Mesenteric fat pad (tissue), 1 donor: ENCODE results near the gene FOXR1. TPM values are rescaled to one million over a fixed set of nuclear protein-coding genes. Genes with fewer than 3 reads are reported as not detected.

Source experiments
- DNase-seq: peaks from one replicate; pipeline ENCODE4 v3.0.0-alpha.2; 2020; ENCODE audit warnings: low spot score
- microRNA-seq: library from miRNA; unstranded; fragments of <30 nt; microRNA quantifications from one replicate; pipeline ENCODE4 v1.2.0, GENCODE V29; 2020; ENCODE audit warnings: borderline number of aligned reads
- total RNA-seq: library from RNA; stranded (reverse); fragmentation: NEBNext Ultra II Directional; extraction: Animal tissue kit (Norgen Biotek cat#: 25700); gene quantifications from one replicate; pipeline ENCODE4 v1.2.1, GENCODE V29; 2021
- donor health status: DM: yes; HTN: yes; CAD: no.

FOXR1 gene
- total RNA-seq, 1 donor from 2014 or later = not detected

GRCh38 chr11:119025541-119025940, 54.0 kb downstream of the FOXR1 start:
- DNase-seq = no peak

DNA sequence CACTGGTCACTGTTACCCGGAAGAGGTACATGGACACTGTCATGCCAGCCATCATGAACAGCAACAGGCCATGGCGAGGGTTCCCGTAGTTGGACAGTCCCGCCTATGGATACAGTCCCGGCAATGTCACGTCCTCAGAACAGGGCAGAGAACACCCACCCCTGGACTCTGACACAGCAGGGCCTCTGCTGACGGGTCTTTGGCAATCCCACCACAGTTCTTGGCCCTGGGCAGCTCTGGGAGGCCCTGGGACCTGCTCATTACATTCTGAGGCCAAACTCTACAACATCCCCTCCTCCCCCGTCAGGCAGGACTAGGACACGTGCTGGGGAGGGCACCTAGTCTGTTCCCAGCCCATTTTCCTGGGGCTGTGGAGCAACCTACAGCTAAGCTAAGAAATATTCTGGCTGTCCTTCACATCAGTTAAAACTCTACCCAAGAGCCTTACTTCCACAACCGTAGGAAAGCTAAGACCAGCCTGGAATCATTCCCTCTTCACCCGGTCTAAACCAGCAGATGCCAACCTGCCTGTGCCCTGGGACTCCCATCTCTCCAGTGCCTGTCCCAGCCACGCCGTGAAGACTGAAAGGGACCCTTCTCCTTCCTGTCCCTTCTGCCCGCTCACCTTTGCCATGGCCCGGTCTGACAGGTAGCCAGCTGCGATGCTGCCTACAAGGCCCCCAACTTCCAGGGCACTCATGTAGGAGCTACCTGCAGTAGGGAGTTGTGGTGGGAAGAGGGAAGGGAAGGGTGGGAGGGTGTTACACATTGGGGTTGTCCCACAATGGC, 54.6 kb downstream of the FOXR1 start:
- no peak for DNase-seq

GRCh38 chr11:119026970-119027369, 55.4 kb downstream of the FOXR1 start:
- DNase-seq = no peak

GRCh38 chr11:119027561-119028345, 56.2 kb downstream of the FOXR1 start:
- DNase-seq = no peak

- no peak for DNase-seq
Observed at GRCh38 chr11:119028346-119029068, 56.9 kb downstream of the FOXR1 start.

DNA sequence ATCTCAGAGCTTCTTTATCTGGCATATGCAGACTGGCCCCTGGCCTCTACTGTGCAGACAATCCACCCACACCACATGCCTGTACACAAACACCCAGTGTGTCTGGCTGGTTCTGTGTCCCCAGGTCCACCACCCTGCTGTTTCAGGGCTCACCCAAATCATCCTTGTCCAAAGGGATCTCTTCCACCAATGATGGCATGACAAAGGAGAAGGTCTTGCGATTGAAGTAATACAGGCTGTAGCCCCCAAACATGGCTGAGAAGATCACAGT, 57.4 kb downstream of the FOXR1 start:
- DNase-seq = no peak

DNA sequence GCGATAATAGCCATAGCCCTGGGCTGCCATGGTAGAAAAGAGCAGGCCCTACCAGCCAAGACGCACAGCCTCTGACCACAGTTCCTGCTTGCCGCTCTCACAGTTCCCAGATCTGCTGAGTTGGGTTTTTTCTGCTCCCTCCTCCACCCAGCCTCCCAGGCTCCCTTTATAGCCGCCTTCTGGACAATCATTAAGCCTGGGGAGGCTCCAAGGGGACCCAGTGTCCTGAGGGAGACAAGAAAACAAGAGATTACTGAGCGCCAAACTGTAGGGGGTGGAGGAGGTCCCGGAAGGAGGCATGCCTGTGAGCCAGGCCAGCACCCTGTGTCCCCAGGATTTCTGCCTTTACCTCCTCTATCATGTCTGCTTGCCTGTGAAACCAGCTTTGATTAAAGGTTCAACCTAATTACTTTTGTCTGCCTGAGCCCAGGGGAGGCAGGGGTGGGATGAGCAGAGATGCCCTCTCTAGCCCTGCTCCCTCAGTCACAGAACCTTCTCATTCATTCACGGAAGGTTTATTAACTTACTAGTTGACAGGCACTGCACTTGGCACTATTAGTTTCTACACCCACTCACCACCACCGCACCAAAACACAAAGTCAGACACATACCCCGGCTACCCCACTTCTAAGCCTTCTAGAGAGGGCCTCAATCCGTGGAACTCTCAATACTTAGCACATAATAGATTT, 57.9 kb downstream of the FOXR1 start:
- DNase-seq = no peak

DNA sequence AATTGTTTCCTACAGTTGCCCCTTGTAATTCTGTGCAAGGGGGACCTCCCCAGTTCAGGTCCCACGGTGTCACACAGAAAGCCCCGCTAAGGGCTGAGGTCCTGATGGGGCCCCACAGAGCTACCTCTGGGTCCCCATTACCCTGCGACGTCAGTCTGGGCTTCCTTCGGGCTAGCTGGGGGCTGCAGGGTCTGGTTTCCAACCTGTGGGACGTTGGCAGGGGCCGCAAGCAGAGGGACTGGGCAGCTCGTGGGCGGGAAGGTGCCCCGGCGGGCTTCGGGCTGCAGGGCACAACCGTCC, 58.4 kb downstream of the FOXR1 start:
- DNase-seq = no peak

GRCh38 chr11:119030329-119031047, 58.9 kb downstream of the FOXR1 start, which contains the start of gene SLC37A4:
Gene SLC37A4 (minus strand): TSS chr11:119030877.
- DNase-seq = peak; percentile 99

Small RNA genes lying within 50 kb of the gene (microRNA-seq; reads per million reads assigned to microRNA genes)
- not detected for gene MIR3656

Other genes with a start within 250 kb of the FOXR1 start
- gene DDX6, start 180.6 kb upstream of the FOXR1 start, total RNA-seq = 103 TPM
- not detected for gene CXCR5, start 87.9 kb upstream of the FOXR1 start, total RNA-seq
- 86.4 TPM for gene BCL9L, start 45.8 kb upstream of the FOXR1 start, total RNA-seq
- not detected for gene UPK2, start 15.5 kb upstream of the FOXR1 start, total RNA-seq
- 34.8 TPM for gene CENATAC, start 26.4 kb downstream of the FOXR1 start, total RNA-seq
- 953 TPM for gene RPS25, start 46.6 kb downstream of the FOXR1 start, total RNA-seq
- gene TRAPPC4, start 47.0 kb downstream of the FOXR1 start, total RNA-seq = 52.8 TPM
- 10.2 TPM for gene SLC37A4, start 59.1 kb downstream of the FOXR1 start, total RNA-seq
- gene HYOU1, start 85.4 kb downstream of the FOXR1 start, total RNA-seq = 115 TPM
- gene VPS11, start 96.1 kb downstream of the FOXR1 start, total RNA-seq = 33.3 TPM
- gene HMBS, start 113.1 kb downstream of the FOXR1 start, total RNA-seq = 22.2 TPM
- gene DPAGT1, start 130.1 kb downstream of the FOXR1 start, total RNA-seq = 40.9 TPM
- gene C2CD2L, start 135.6 kb downstream of the FOXR1 start, total RNA-seq = 11.0 TPM
- 13.5 TPM for gene HINFP, start 149.8 kb downstream of the FOXR1 start, total RNA-seq
- gene ABCG4, start 177.3 kb downstream of the FOXR1 start, total RNA-seq = not detected
- 16.3 TPM for gene NLRX1, start 197.0 kb downstream of the FOXR1 start, total RNA-seq
- not detected for gene NHERF4, start 213.7 kb downstream of the FOXR1 start, total RNA-seq
- gene CBL, start 234.6 kb downstream of the FOXR1 start, total RNA-seq = 30.4 TPM